Measurements from ENCODE around the gene WWC1. TPM values are rescaled to one million over a fixed set of nuclear protein-coding genes. Genes with fewer than 3 reads are reported as not detected.

WWC1 gene
- total RNA-seq, 1 experiment from 2014 or later = 52.6 TPM

DNA sequence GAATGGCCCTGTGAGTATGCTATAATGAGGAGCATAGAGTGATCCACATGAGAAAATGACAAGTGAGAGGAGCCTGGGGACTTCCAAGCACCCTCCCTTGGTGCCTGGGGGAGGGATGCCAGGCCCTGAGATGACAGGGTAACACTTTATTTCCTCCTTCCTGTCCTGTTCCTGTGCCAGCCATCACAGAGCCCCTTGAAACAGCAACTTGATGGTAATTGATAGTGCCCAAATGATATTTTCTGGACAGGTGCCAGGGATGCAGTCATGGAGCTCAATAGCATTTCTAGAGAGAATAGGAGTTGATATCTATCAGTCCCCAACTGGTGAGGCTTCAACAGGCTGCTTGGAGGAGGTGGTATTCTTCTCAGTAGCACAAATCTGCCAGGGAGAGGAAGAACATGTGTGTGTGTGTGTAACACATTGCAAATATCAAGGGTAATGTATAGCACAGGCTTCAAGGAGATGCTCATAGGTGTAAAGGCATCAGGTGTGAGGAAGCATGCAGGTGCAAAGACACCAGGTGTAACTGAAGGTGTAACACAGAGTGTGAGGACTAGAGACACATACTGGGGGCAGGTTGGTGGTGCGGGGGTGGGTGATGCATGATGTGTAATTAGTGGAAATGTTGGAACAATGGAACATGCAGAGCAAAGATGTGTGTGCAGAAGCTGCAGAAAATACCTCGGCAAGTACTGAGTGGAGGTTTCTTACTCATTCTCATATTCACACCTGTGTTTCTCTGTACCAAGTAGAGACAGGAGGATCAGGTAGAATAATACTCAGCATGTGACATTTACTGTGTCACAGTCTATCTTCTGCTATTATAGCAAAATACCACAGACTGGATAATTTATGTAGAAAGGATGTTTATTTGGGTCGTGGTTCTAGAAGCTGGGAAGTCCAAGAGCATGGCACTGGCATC lies 18.1 kb upstream of the WWC1 start:
- Histone ChIP-seq H4K20me1 (ENCODE audit: insufficient read depth) (no peaks in the 10 kb centered on the region), H3K4me2 (ENCODE audit: low read length) (no peak overlapping the region), H3K4me3 (replicated peaks in 1 of 2; ENCODE audit: low read depth in 1 of 2, low read length in 2 of 2) (no peak overlapping the region), H3K9ac (ENCODE audit: low read length) (no peak overlapping the region), H2AFZ (ENCODE audit: low read depth, low read length, poor library complexity, severe bottlenecking) (no peak overlapping the region), H3K4me1 (ENCODE audit: control insufficient read depth in 1 of 2, insufficient read depth in 2 of 2, low read length in 2 of 2) (peaks cover 12 to 19% of the 10 kb centered on the region in 2 experiments; a peak in 3 of 4 replicates), H3K27me3 (ENCODE audit: insufficient read depth, low read length) (no peaks in the 10 kb centered on the region), H3K9me2 (ENCODE audit: insufficient read depth) (no peaks in the 10 kb centered on the region), H3K27ac (ENCODE audit: low read depth, low read length) (no peak overlapping the region), H3K79me2 (ENCODE audit: insufficient read depth, low read length) (no peaks in the 10 kb centered on the region), H3K9me3 (ENCODE audit: control insufficient read depth in 1 of 2, insufficient read depth in 1 of 2, low read depth in 1 of 2, low read length in 2 of 2) (no peaks in the 10 kb centered on the region), H3K36me3 (ENCODE audit: control insufficient read depth in 1 of 2, insufficient read depth in 2 of 2, low read length in 2 of 2) (no peaks in the 10 kb centered on the region)
- POLR2A ChIA-PET = no interaction called here
- intact Hi-C loops (cut with micrococcal nuclease) = no loop called here
- no TSS peak for BruUV-seq (replicated peaks)
- RAD21 ChIA-PET (ENCODE audit: low non-redundant PET in 1 of 2, low total read pairs in 2 of 2, uncharacterized antibody in 2 of 2, unreplicated experiment in 2 of 2) = no interaction called here
- no peak for DNase-seq (ENCODE audit: low read depth, low spot score)
- CTCF ChIA-PET = no interaction called here
- no peak for ATAC-seq
- no peak for TF ChIP-seq EZH2phosphoT487 (IDR thresholded peaks at IDR 0.05; ENCODE audit: borderline replicate concordance)

DNA sequence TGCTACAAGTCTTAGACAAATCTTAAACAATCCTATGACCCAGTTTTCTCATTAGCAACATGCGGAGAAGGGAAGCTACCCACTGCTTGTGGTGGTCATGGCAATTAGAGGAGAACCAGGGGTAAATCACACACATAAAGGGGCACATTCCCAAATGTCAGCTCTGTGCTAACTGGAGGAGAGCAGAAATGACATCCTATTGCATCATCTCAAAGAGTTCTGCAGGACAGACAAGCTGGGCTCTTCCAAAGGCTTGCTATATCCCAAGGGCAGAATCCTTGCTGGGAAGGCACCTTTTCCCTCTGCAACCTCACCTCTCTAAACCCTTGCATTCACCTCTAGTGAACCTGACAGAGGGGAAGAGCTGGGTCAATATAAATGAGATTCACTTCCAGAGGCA lies 17.0 kb upstream of the WWC1 start:
- CTCF ChIA-PET = no interaction called here
- Histone ChIP-seq H3K79me2 (ENCODE audit: insufficient read depth, low read length) (no peaks in the 10 kb centered on the region), H3K27ac (ENCODE audit: low read depth, low read length) (no peak overlapping the region), H3K36me3 (ENCODE audit: control insufficient read depth in 1 of 2, insufficient read depth in 2 of 2, low read length in 2 of 2) (no peaks in the 10 kb centered on the region), H3K9ac (ENCODE audit: low read length) (no peak overlapping the region), H3K27me3 (ENCODE audit: insufficient read depth, low read length) (no peaks in the 10 kb centered on the region), H4K20me1 (ENCODE audit: insufficient read depth) (no peaks in the 10 kb centered on the region), H2AFZ (ENCODE audit: low read depth, low read length, poor library complexity, severe bottlenecking) (no peak overlapping the region), H3K9me3 (ENCODE audit: control insufficient read depth in 1 of 2, insufficient read depth in 1 of 2, low read depth in 1 of 2, low read length in 2 of 2) (no peaks in the 10 kb centered on the region), H3K4me3 (replicated peaks in 1 of 2; ENCODE audit: low read depth in 1 of 2, low read length in 2 of 2) (no peak overlapping the region), H3K4me2 (ENCODE audit: low read length) (no peak overlapping the region), H3K9me2 (ENCODE audit: insufficient read depth) (no peaks in the 10 kb centered on the region), H3K4me1 (ENCODE audit: control insufficient read depth in 1 of 2, insufficient read depth in 2 of 2, low read length in 2 of 2) (peaks cover 7 to 12% of the 10 kb centered on the region in 2 experiments; a peak in 3 of 4 replicates)
- ATAC-seq = no peak
- no TSS peak for BruUV-seq (replicated peaks)
- intact Hi-C loops (cut with micrococcal nuclease) = no loop called here
- RAD21 ChIA-PET (ENCODE audit: low non-redundant PET in 1 of 2, low total read pairs in 2 of 2, uncharacterized antibody in 2 of 2, unreplicated experiment in 2 of 2) = no interaction called here
- TF ChIP-seq SP1 (IDR thresholded peaks at IDR 0.05; ENCODE audit: low read depth) (no peak), EGR1 (IDR thresholded peaks at IDR 0.05; ENCODE audit: low read depth) (no peak), ZFX (IDR thresholded peaks at IDR 0.05) (no peak), RAD21 (IDR thresholded peaks at IDR 0.05; ENCODE audit: low read depth) (no peak), EZH2 (IDR thresholded peaks at IDR 0.05) (no peak)
- POLR2A ChIA-PET = no interaction called here
- DNase-seq (ENCODE audit: low read depth, low spot score) = no peak
